NCI-H446 treated with DMSO at 0.1 percent for 48 hours (cell line): ENCODE measurements around the gene TTLL10.
"Not testable (repeated sequence)": the region's sequence is repeated elsewhere in the genome, so short reads cannot be mapped to it uniquely, and the experiment has no call there.

Experiments
- DNase-seq: peaks from one replicate; lab custom pipeline; 2025; lab: John Stamatoyannopoulos, UW

Gene TTLL10

DNA sequence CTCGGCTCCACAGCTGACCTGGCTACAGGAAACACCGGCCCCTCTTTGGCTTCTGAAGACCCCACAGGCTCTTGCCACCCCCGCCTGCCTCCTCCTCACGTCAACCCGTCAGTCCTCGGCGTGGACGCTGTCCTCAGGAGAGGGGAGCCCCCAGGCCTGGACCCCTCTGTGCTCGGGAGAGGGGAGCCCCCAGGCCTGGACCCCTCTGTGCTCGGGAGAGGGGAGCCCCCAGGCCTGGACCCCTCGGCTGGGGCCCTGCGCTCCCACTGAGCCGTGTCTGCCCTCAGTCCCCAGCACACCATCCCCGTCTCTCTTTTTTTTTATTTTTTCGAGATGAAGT, 31.8 kb upstream of the TTLL10 start:
- DNase-seq = no peak

DNA sequence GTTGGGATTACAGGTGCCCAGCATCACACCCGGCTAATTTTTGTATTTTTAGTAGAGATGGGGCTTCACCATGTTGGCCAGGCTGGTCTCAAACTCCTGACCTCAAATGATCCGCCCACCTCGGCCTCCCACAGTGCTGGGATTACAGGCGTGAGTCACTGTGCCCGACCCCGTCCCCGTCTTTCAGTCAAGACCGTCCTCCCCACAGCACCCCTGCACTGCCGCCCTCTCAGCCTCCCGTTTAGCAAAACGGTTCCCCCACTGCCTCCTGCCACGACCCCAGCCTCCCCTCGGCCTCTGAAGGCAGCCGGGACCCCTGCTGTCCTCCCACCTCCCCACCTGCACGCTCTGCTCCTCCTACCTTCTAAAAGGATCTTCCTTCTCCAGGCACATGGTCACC, 31.3 kb upstream of the TTLL10 start:
- not testable (repeated sequence) for DNase-seq

DNA sequence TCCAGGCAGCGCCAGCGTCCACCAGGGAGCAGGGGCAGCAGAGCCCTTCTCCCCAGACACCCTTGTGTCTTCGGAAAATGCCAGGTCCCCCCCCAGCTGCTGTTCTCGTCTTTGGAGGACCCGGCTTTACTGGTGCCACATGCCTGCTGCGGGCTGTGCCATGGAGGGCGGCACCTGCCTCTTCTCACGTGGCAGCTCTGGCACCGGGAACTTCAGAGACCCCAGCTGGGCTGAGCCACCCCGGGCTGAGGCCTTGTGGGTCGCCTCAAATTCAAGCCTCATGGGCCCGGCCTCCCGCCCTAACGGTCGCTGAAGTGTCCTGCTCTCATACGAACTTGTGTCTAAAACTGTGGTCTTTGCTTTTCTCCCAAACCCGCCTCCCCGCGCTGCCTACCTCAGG, 30.8 kb upstream of the TTLL10 start:
- DNase-seq = no peak

DNA sequence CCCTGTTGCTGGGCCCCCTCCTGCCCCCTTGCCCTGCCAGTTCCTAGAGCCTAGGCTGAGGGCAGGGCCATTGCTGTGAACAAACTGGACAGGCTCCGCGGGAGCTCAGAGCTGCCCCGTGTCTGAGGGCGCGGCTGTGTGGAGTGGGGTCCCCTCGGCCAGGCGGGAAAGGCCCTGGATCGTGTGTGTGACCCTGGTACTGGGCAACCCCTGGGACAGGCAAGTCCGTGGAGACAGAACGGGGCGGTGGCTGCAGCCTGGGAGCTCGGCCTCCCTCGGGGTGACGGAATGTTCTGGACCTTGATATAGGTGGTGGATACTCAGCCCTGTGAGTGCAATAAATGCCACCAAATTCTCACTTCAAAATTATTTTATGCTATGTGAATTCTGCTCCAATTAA, 30.0 kb upstream of the TTLL10 start:
- no peak for DNase-seq

DNA sequence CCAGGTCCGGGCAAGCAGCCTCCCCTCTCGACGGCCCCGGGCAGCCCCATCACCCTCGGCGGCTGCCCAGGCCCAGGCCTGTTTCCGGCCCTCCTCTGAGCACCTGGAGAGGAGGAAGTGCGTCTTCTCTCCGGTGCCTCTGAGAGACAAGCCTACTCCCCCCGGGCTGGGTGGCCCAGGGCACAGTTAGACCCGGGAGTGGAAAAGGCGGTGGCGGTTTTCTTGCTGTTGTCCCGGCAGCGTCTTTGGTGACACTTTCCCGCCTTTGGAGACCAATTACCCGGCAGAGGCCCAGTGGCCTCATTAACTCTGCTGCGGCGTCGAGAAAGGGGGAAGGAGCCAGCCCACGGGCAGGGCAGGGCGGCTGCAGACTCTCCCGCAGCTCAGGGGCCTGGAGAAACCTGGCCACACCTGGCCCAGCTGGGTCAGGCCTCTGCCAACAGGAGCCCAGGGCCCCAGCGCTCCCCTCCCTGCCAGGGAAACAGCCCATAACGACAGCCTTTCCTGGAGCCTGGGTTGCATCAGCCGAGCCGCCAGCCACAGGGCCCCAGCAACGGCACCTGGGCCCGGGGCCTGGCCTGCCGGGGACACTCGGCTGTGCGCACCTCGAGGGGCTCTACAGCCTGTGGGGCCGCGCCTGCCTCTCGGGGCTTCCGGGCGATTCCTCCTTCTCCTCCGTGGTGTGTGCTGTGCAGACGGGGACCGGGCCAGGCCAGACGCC, 29.4 kb upstream of the TTLL10 start:
- DNase-seq = no peak

DNA sequence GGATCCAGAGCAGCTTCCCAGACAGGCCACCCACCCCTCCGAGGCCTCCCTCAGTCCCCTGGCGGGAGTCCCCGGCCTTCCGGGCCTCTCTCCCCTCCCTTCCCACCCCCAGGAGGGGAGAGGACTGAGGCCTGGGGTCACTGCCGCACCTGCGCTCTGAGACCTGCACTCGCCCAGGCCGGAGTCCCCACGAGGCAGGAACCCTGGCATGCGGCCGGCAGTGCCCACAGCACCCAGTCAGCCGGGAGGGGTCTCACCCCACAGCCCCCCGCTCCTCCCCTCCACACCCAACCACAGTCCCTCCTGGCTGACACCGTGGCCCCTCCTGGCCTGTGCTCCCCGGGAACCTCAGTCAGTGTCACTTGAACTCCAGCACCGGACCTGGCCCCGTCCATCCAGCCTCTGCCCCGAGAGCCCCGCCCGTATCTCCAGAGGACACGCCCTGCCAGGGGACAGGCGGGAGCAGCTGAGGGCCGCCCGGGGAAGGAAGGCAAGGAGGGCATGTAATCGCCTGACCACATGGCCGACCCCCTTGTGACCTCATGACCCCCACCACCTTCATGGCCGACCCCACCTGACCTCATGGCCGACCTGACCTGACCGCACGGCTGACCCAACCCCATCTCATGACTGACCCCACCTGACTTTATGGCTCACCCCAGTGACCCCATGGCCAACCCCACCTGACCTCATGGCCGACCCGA, 28.7 kb upstream of the TTLL10 start:
- no peak for DNase-seq

DNA sequence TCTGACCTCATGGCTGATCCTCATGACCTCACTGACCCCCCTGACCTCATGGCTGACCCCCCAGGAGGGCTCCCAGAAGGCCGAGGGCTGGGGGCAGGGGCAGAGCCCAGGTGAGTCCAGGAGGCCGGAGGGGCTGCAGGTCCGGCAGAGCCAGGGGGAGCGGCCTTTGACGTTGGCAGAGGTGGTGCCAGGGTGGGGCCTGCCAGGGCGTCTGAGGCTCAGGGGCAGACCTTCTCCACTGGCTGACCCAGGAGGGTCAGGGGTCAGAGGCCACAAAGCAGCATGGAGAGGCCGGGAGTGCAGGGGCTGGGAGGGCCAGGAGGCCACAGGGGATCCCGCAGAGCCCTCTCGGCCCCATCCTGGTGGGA, 28.1 kb upstream of the TTLL10 start:
- DNase-seq = no peak

DNA sequence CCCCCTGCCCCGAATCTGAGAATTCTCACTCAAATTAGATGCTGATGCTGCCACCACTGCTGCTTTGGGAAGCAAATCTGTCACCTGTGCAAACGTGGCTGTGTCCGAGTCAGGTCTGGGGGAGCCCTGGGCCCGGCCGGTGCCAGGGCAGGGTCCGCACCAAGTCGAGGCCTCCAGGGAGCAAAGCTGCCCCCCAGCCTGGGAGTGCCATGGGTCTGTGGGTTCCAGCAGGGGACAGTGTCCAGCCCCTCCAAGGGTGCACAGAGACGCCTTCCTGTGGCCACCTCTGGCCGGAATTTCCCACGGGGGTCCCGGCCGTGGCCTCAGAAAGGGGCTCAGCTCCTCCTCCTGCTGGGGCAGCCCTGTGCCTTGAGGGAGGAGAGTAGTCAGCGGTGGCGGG, 27.7 kb upstream of the TTLL10 start:
- DNase-seq = no peak

DNA sequence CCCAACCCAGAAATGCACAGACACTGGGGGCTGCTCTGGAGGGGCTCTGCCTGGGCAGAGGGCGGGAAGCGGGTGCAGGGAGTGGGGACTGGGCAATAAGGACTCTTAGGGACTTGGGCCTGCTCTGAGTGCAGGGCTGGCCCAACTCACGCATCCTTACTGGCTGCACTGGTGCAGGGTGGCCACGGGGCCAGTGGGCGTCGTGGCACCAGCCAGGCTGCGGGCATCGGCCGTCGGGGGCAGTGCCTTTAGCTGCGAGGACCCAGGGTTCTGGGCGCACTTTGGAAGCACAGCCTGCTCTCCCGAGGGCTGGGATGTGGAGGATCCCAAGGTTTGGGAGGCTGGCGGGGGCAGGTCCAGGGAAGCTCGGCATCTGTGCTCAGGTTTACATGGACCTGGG, 27.1 kb upstream of the TTLL10 start:
- DNase-seq = no peak

DNA sequence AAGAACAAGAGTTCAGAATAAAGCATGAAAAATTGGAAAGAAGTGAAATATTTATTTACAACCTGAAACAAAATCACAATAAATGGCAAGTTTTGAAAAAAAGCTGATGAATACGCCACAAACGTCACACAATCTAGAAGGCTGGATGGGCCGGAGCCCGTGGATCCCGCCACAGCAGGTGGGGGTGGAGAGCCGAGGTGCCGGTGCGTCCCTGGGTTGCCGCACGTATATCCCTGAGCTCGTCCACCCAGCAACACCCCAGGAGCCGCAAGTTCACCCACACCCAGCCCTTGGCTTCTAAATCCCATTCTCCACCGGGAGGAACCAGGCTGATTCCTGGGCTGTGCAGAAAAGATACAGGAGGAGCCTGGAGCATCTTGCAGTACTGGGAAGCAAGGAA, 25.6 kb upstream of the TTLL10 start:
- no peak for DNase-seq

DNA sequence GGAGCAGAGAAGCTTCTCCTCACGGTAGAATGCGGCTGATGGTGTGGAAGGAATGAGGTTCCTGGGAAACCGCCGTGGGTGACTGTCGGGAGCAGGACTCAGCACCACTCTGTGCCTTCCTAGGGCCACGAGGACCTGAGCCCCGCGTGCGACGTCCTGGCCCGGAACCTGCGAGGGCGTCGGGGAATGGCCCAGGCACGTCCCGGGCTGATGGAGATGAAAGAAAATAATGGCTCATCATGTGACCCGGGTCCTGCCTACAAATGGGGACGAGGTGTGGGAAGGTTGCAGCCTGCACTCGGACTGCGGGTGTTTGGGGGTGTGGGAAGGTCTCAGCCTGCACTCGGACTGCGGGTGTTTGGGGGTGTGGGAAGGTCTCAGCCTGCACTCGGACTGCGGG, 25.1 kb upstream of the TTLL10 start:
- DNase-seq = no peak

DNA sequence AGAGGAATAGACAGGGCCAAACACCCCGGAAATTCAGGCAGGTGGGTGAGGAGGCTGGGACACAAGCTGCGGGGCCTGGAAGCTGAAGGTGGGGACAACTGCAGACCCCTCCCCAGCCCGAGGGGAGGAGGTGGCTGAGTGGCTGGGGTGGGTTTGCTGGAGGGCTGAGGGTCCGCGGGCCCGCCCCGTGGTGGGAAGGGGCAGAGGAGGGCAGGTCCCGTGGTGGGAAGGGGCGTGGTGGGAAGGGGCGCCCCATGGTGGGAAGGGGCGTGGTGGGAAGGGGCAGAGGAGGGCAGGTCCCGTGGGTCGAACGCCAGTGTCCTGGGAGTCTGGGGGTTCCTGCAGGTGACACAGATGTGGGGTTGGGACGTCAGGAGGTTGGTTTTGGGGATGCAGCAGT, 24.3 kb upstream of the TTLL10 start:
- no peak for DNase-seq

DNA sequence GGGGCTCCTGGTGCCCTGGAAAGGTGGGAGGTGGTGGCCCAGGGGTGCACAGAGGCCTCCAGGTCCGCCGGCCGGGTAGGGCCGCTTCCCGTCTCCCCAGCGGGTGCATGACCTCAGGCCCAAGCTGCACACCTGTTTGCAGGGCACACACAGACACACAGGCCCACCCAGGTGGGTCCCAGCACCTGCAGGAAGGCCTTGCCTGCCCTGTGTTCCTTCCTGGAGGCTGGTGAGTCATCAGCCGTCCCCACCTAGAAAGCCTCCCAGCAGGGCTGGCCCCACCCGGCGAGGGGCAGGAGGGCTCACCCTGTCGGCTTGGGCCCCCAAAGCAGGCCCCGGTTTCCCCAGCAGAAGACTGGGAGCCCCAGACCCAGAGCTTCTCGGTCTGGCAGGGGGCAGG, 23.6 kb upstream of the TTLL10 start:
- no peak for DNase-seq

DNA sequence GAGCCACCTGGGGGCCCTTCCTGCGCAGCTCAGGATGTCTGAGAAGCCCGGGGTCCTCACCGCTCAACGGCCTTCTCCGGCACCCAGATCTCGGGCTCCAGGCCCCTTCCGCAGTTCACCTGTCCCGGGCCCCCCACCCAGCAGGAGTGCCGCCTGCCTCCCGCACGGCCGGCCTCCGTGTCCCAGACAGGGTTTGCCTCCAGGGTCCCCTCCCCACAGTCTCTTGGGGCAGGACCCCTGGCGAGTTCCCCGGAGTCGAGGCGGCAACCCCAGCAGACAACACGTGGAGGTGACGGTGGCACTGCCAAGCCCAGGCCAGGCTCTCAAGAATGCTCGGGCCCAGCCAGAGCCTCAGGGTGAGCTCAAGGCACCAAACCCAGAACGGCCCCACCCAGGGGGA, 22.4 kb upstream of the TTLL10 start:
- no peak for DNase-seq

DNA sequence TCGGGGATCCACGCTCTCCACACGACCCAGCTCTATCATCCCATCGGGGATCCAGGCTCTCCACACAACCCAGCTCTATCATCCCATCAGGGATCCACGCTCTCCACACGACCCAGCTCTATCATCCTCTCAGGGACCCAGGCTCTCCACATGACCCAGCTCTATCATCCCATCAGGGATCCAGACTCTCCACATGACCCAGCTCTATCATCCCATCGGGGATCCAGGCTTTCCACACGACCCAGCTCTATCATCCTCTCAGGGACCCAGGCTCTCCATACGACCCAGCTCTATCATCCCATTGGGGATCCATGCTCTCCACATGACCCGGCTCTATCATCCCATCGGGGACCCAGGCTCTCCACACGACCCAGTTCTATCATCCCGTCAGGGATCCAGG, 21.2 kb upstream of the TTLL10 start:
- DNase-seq = not testable (repeated sequence)

DNA sequence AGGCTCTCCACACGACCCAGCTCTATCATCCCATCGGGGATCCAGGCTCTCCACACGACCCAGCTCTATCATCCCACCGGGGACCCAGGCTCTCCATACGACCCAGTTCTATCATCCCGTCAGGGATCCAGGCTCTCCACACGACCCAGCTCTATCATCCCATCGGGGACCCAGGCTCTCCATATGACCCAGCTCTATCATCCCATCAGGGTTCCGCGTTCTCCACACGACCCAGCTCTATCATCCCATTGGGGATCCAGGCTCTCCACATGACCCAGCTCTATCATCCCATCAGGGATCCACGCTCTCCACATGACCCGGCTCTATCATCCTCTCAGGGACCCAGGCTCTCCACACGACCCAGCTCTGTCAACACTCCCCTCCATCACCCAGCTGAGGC, 20.5 kb upstream of the TTLL10 start:
- DNase-seq = not testable (repeated sequence)

DNA sequence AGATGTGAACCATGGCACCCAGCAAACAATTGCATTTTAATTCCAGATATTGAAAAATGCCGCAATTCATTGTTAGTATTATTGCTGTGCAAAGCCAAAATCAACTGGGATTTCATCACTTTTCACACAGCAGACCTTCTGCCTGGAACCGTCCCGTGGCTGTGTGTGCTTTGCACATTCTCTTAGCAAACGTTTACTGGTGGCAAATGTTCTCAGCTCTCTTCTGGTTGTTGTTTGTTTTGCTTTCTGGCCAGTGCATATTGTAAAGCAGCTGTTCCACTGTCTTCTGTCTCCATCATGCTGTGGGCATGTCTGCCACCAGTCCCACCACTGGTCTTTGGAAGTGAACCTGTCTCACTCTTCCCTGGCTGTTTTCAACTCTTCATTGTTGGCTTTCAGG, 19.8 kb upstream of the TTLL10 start:
- DNase-seq = no peak

DNA sequence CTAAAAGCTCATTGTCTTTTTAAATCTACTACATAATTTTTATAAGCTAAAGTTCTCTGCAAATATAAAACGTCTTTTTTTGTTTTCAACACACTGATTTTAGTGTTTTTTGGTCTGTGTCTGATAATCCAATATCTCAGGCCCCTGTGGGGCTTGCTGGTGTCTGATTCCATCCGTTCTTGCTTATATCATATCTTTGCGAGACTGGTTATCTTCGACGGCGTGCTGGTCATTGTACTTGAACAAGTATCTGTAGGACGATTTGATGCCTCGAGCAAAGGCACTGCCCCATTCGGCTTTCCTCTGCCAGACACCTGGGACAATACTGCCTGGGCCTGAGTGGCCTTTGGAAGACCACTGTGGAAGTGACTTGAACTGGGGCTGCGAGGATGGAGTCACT, 18.4 kb upstream of the TTLL10 start:
- no peak for DNase-seq

DNA sequence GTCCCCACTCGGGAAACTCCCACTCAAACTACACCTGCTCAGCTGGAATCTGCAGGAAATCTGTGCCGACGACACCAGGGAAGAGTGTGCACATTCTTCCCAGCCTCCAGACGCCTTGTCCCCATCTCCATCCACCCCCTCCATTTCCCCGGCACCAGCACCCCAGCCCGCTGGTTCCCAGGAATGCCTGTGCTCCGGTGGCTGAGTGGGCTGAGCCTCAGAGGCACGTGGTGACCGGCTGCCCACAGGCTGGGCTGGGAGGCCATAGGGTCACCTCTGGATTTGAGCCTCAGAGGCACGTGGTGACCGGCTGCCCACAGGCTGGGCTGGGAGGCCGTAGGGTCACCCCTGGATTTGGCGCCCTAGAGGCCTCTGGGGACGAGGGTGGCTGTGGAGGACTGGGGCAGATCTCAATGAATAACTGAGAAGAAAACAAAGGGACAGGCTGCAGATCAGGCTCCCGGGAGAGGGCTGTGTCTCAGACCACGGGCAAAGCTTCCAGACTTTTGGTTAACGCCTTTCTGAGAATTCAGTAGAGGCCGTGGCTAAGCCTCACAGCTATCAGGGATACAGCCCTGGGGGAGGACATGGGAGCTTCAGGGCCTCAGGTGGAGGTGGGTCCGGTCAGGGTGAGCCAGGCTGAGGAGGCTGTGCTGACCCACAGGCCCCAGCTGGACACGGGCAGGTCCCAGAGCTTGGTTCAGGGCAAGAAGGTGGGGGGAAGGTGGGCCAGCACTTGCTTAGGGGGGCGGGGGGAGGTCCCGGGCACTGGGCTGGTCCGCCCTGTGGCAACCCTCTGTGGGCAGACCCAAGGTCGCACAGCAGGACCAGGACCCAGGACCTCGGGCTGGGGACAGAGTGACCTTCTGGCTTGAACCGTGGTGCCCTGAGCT, 17.3 kb upstream of the TTLL10 start:
- DNase-seq = no peak

DNA sequence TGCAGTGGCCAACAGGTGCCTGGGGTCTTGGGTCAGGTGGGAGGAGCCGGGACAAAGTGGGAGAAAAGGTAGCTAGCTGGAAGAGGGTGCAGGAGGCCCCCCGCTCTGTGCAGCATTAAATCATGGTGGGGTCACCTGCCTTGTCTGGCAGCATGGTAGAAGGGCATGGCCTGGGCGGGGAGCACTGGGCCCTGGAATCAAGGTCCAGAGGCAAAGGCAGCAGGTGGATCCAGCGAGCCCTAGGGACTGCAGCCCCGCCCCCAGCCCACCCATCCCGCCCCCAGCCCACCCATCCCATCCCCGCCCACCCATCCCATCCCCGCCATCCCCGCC, 16.7 kb upstream of the TTLL10 start:
- no peak for DNase-seq

DNA sequence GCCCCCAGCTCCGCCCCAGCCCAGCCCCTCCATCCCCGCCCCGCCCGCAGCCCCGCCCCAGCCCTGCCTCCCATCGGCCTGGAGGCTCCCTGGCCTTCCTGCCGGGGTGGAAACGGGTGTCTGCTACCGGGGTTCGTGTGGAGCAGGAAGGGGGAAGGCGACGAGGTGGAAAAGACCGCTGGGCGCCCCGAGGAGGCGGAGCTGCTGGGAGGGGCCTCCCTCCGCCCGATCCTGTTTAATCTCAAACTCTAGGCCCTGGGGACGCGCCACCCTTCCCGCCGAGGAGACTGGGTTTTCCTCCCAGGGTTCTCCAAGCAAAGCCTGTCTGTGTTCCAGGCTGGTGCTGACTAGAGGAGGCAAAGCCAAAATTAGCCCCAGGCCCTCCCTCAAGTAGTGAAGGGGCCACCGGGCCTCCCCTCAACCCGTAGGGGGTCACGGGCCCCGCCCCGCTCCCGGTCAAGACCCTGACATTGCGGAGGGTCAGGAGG, 16.2 kb upstream of the TTLL10 start:
- no peak for DNase-seq

DNA sequence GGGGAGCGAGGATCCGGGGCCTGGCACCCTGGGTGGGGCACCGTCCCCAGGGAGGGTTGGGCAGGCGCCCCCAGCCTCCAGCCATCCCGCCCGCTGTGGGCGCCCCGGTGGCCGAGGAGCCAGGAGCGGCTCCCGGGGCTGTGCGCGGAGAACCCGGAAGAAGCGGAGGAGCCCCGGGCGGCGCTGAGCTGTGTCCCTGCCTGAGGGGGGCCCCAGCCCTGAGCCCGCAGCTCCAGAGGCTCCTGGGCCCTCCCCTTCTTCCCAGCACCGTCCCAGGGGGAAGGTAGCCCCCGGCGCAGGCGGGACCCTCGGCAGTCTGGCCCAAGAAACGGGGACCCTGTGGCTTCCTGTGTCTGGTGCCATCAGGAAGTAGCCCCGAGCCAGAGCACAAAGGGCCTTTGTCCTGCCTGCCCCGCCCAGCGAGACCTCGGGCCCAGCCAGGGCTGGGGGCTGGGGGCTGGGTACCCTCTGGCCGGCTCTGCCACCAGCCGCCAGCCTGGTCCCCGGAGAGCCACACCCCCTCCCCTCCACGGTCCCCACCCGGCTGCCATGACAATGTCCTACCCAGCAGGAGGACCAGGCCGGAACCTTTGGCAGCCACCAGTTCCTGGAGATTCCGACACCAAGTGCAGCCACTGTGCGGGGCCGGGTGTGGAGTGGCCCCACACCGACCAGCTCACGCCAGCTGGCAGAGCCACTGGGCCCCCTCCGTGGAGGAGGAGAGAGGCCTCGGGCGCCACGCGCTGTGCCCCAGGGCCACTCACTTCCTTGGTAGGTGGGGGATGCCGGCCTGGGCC, 15.6 kb upstream of the TTLL10 start:
- no peak for DNase-seq
